ENCODE measurements around the gene KANSL1L. TPM values are rescaled to one million over a fixed set of nuclear protein-coding genes. Genes with fewer than 3 reads are reported as not detected.
A peak's percentile ranks its signal among the peaks of the same experiment; 100 is the strongest.

The KANSL1L gene
- total RNA-seq, 4 donors from 2014 or later = 20.6 to 36.0 (median 27.7) TPM

DNA sequence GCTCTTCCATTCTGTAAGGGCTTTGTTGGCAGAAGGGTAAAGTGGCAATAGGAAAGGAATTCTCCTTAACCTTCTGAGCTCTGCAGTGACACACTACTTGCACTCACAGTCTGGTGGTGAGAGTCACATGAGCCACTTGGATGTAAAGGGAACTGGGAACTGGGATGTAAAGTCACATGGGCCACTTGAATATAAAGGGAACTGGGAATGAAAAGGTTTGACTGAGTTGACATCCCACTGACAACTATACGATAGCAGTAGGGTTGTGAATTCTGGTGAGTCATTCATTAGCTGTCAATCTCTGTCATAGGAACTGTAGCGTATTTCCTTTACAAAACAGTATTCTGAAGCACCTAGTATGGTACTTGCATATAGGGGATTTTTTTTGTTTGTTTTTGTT, 163.3 kb downstream of the KANSL1L start:
- 68 to 84% methylated on average over 2 of the region's 2 CpGs for WGBS, 2 donors
- DNase-seq (ENCODE audit: low spot score in 2 of 2) = peak in 1 of 2 donors; percentile 22
- H3K4me3 ChIP-seq (ENCODE audit: low read depth, poor library complexity, severe bottlenecking) = no peak overlapping the region
- intact Hi-C loops (cut with DNase I; ENCODE audit: low total_unique reads) = no loop called here
- TF ChIP-seq CTCF (IDR thresholded peaks at IDR 0.05) (no peak), POLR2A (IDR thresholded peaks at IDR 0.05) (no peak)

DNA sequence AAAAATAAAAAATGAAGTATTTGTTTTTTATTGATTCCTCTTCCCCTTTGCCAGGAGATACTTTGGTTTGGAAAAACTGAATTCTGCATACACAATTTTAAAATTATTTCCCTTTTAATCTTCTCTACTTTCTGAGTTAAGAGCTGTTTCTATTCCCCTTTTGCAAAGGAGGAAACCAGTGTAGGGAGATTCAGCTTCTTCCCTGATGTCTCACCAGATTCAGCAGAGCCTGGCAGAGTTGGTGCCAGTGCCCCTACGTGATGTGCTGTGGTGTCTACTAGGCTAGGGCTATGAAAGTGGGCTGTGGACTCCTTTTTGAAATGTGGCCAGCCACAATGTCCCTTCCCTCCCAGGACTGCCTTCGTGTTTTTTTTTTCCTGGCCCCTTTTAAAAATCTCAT, 166.3 kb downstream of the KANSL1L start:
- no peak for DNase-seq (ENCODE audit: low spot score in 2 of 2)
- no peak for TF ChIP-seq CTCF (IDR thresholded peaks at IDR 0.05)
- TF ChIP-seq POLR2A (IDR thresholded peaks at IDR 0.05) = no peak
- 64 to 73% methylated on average over 2 of the region's 2 CpGs for WGBS, 2 donors
- H3K4me3 ChIP-seq (ENCODE audit: low read depth, poor library complexity, severe bottlenecking) = no peak overlapping the region
- intact Hi-C loops (cut with DNase I; ENCODE audit: low total_unique reads) = no loop called here

- H3K4me3 ChIP-seq (ENCODE audit: low read depth, poor library complexity, severe bottlenecking) = peak overlapping the region; percentile 96
- intact Hi-C loops (cut with DNase I; ENCODE audit: low total_unique reads) = no loop called here
- no peak for DNase-seq (ENCODE audit: low spot score in 2 of 2)
- TF ChIP-seq POLR2A (IDR thresholded peaks at IDR 0.05) = no peak
- no peak for TF ChIP-seq CTCF (IDR thresholded peaks at IDR 0.05)
- WGBS, 2 donors = 28 to 31% methylated on average over 2 of the region's 2 CpGs
Observed at GRCh38 chr2:210003359-210003758, 167.8 kb downstream of the KANSL1L start.

DNA sequence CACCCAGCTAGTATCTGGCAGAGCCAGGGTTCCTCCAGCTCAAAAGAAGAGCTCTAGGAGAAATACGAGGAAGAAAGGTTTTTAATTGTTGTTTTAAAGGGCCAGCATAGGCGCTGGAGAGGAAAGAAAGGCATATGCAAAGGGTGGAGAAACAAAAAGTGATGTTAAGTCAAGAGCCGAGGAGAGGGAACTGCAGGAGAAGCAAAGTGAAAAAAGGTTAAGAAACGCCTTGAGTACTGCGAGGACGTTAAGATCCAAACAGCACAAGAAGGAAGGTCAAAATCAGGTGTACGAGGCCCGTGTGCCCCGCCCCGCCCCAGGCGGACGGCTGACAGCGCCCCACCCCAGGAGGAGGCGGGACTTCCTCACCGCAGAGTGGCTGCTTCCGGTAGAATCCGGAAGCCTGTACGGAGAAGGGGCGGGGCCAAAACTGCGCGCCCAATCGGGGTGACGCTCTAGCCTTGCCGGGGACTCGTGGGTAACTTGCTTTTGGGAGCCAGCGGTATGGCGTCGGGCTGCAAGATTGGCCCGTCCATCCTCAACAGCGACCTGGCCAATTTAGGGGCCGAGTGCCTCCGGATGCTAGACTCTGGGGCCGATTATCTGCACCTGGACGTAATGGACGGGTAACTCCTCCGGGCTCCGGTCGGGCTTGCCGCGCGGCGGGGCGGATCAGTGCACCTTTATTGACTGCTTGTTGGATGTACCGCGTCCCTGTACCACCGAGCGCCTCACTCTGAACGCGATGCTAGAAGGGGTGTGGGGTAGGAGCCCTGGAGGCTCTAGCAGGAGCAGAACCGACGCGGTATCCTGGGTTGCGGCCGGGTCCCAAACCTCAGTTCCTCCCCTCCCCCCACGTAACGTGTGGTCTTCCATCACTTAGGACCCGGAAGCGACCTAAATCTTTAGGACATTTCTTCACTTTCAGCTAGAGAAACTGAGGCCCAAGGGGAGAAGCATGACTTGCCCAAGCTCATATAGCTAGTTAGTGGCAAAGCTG, 168.8 kb downstream of the KANSL1L start, which contains the start of gene RPE:
RPE (plus strand) TSS at position 481 of the 1,000 bp plus-strand sequence; CDS start at position 505, 24 bp downstream.
- intact Hi-C loops (cut with DNase I; ENCODE audit: low total_unique reads) = no loop called here
- WGBS, 2 donors = 0% methylated on average over 37 to 38 of the region's 58 CpGs
- peak within 1 kb of the TSS; percentile 96 for H3K4me3 ChIP-seq (ENCODE audit: low read depth, poor library complexity, severe bottlenecking)
- TF ChIP-seq POLR2A (IDR thresholded peaks at IDR 0.05) (no peak), CTCF (IDR thresholded peaks at IDR 0.05) (peak in 1 of 3 donors; percentile 13)
- peak; percentile 95 to 99 for DNase-seq (ENCODE audit: low spot score in 2 of 2)

DNA sequence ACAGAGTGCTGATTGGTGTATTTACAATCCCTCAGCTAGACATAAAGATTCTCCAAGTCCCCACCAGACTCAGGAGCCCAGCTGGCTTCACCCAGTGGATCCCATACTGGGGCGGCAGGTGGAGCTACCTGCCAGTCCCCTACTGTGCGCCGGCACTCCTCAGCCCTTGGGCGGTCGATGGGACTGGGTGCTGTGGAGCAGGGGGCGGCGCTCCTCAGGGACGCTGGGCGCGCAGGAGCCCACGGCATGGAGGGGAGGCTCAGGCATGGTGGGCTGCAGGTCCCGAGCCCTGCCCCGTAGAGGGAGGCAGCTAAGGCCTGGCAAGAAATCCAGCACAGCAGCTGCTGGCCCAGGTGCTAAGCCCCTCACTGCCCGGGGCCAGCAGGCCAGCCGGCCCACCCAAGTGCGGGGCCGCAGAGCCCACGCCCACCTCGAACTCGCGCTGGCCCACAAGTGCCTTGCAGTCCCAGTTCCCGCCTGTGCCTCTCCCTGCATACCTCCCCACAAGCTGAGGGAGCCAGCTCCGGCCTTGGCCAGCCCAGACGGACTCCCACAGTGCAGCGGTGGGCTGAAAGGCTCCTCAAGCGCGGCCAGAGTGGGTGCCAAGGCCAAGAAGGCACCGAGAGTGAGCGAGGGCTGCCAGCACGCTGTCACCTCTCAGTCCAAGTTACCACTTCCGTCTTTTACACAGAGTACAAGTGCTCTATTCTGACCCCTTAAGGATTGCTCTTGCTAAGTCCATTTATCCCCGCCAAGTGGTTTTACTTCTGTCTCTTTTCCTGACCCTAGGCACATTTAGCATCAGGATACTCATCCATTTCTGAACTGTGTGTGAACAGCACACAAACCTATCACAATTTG, 170.5 kb downstream of the KANSL1L start:
- no peak for DNase-seq (ENCODE audit: low spot score in 2 of 2)
- no peak overlapping the region for H3K4me3 ChIP-seq (ENCODE audit: low read depth, poor library complexity, severe bottlenecking)
- TF ChIP-seq CTCF (IDR thresholded peaks at IDR 0.05) (no peak), POLR2A (IDR thresholded peaks at IDR 0.05) (no peak)
- 95 to 97% methylated on average over 22 to 26 of the region's 32 CpGs for WGBS, 2 donors
- intact Hi-C loops (cut with DNase I; ENCODE audit: low total_unique reads) = no loop called here
